ENCODE results near the gene HCCS.

DNA sequence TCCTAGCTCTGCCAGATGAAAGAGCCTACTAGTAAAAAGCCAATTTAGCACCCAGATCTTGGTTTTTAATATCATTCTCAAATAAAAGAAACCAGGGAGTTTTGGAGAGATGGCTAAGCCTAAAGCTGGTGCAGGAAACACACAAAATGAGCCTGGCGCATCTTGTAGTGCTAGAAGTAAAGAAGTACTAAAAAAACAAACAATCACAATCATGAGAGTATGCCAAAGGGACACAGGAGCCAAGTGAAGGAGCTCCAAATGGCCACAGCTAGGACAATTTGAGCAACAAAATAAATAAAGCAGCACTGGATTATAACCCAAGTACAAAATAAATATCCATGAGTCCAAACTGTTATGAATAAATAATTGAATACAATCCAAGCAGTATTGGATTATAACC is 37.8 kb upstream of the HCCS start:
- TF ChIP-seq POLR2A (IDR thresholded peaks at IDR 0.05; ENCODE audit: low read depth, low read length) = no peak
- TF ChIP-seq, protein P1, sequence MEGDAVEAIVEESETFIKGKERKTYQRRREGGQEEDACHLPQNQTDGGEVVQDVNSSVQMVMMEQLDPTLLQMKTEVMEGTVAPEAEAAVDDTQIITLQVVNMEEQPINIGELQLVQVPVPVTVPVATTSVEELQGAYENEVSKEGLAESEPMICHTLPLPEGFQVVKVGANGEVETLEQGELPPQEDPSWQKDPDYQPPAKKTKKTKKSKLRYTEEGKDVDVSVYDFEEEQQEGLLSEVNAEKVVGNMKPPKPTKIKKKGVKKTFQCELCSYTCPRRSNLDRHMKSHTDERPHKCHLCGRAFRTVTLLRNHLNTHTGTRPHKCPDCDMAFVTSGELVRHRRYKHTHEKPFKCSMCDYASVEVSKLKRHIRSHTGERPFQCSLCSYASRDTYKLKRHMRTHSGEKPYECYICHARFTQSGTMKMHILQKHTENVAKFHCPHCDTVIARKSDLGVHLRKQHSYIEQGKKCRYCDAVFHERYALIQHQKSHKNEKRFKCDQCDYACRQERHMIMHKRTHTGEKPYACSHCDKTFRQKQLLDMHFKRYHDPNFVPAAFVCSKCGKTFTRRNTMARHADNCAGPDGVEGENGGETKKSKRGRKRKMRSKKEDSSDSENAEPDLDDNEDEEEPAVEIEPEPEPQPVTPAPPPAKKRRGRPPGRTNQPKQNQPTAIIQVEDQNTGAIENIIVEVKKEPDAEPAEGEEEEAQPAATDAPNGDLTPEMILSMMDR (IDR thresholded peaks at IDR 0.05; ENCODE audit: extremely low read depth in 1 of 2, insufficient read depth in 1 of 2, low read depth in 1 of 2, low read length in 2 of 2) = no peak
- no peak for TF ChIP-seq FOS (IDR thresholded peaks at IDR 0.05; ENCODE audit: borderline replicate concordance, insufficient read depth, low read length)

Measured in endothelial cell of umbilical vein (primary cell).